CD4-positive, alpha-beta T cell treated with Interleukin-15 for 1 hour (primary cell): ENCODE results near the gene ADGRA3.

Source experiments
- DNase-seq: peaks from one replicate; pipeline ENCODE4 v3.0.0-alpha.2; 2020

ADGRA3 gene

DNA sequence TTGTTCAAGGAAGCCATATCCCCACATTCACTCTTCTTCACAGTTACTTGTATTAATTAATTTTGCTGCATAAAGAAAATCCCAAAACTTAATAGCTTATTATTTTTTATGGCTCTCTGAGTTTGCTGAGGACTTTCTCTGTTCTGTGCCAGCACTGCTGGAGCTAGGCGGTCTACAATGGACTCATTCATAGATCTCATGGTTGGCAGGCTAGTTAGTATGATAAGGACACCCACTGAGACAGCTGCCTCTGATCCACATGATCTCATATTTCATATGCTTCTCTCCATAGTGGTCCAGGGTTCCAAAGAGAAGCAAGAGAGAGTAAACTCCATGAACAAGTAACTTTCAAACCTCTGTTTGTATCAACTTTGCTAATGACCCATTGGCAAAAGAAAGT lies 170.2 kb downstream of the ADGRA3 start:
- DNase-seq, result no peak

DNA sequence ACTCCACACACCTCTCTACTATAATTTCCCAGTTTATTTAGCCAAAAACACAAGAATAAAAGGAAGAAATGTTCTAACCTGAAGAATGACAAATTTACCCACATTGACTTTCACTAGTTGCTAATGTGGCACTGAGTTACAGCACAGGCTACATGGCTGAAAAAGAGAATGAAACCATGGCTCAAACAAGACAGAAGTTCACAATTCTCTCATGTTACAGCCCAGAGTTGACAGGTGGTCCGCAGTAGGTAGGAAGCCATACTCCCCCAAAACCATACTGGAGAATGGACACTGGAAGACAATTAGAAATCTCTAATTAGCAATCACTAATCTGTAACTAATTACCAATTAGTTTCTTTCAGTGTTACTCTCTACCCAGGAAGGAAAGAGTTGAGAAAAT lies 170.8 kb downstream of the ADGRA3 start:
- DNase-seq, result no peak

DNA sequence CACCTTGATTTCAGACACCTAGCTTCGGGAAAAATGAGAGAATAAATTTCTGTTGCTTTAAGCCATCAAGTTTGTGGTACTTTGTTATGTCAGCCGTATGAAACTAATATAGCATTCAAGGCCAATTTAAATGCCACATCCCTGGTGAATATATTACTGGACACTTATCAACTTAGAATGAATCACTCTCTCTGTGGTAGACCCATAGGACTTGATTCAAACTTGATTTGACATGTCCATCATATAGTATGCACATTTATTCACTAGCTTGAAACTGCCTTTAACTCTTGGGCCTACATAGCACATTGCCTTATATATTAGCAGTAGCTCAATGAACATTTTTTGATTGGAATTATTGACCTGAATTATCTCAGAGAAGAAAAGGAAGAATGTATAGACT lies 172.3 kb downstream of the ADGRA3 start:
- no peak for DNase-seq

DNA sequence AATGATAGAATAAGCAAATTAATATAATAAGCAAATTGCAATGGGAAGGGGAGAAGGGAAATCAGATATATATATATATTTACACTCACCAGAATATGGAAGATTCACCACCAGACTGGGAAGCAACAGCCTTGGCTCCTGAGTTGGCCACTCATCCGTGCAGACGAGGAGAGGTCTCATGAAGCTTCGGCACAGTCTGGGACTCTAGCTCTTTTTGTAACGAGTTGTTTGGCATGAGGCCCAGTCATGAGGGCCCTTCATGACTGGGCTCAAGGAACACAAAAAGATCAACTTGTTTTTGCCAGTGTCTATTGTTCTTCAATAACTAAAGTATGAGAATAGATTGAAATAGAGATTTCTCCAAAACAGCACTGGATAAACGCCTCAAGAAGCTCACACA lies 176.4 kb downstream of the ADGRA3 start:
- DNase-seq, result no peak

DNA sequence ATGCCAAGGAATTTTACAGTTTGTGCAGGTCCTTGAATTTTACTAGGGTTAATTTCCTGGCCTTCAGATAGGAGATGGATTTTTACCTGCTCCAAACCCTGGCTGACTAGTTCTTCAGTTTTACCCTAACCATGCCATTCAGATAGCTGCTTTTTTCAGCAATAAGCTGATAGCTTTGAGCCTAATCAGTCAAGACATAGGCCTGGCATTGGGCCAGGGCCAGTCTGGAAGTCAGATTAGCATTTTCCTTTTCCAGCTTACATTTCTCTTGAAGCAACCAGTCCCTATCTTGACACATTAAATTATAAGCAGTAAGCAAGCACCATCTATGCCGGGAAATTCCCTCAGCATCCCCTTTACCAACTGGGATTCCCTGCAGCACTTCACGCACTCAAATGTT lies 177.1 kb downstream of the ADGRA3 start:
- no peak for DNase-seq
